ENCODE results near the gene ANKS1A. TPM values are rescaled to one million over a fixed set of nuclear protein-coding genes. Genes with fewer than 3 reads are reported as not detected.

The ANKS1A gene
- total RNA-seq, 1 experiment from 2014 or later: 14.4 TPM

DNA sequence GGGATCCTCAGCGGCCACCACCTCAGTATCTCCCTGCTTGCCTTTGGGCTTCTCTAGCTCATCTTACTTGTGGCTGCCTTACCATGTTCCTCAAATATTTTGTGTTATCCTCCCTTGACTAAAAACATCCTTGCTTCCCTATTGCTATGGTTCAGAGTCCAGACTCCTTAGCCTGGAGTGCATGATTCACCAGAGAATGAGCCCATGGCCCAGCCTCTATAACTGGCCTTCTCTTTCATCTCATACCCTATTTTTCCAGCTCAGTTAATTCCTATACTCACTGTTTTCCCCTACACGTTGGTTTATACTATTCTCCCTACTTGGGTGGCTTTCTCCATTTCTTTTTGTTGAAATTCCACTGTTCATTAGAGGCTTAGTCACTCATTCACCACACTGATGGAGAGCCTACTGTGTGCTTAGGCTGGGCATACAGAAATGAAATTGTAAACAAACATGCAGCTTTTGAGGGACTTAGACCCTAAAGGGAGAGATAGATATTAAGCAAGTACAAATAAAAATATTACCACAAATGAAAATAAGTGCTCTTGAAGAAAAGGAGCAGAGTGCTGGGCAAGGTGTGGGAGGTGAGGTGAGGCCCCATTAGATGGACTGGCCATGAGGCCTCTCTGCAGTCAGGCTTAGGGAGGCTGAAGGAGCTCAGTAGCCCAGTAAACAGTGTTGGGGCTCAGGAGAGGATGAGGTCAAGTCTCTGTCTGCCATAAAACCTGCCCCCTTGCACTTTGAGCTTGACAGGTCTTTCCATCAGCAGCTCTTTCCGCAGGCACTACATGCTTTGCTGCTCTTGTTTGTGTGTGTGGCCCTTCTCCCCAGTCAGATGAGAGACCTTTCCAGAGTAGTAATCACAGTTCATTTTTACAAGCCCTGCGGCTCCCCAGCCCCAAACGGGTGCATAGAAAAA lies 142.8 kb downstream of the ANKS1A start:
- H3K36me3 ChIP-seq (ENCODE audit: control insufficient read depth, insufficient read depth, low read length): no peaks in the 10 kb centered on the region
- H3K9me3 ChIP-seq (ENCODE audit: control insufficient read depth, insufficient read depth, low read depth, low read length): no peaks in the 10 kb centered on the region
- intact Hi-C loops (cut with micrococcal nuclease; ENCODE audit: unreplicated experiment): no loop called here
- no TSS peak for BruUV-seq (replicated peaks)
- H3K4me1 ChIP-seq (ENCODE audit: control insufficient read depth, insufficient read depth, low read length): no peaks in the 10 kb centered on the region
- H3K27ac ChIP-seq (ENCODE audit: low read length): no peak overlapping the region
- in situ Hi-C loops (cut with HindIII; ENCODE audit: low pct_unique_long_range_greater_than_20kb, low sequenced_read_pairs): no loop called here
- TF ChIP-seq, protein P1, sequence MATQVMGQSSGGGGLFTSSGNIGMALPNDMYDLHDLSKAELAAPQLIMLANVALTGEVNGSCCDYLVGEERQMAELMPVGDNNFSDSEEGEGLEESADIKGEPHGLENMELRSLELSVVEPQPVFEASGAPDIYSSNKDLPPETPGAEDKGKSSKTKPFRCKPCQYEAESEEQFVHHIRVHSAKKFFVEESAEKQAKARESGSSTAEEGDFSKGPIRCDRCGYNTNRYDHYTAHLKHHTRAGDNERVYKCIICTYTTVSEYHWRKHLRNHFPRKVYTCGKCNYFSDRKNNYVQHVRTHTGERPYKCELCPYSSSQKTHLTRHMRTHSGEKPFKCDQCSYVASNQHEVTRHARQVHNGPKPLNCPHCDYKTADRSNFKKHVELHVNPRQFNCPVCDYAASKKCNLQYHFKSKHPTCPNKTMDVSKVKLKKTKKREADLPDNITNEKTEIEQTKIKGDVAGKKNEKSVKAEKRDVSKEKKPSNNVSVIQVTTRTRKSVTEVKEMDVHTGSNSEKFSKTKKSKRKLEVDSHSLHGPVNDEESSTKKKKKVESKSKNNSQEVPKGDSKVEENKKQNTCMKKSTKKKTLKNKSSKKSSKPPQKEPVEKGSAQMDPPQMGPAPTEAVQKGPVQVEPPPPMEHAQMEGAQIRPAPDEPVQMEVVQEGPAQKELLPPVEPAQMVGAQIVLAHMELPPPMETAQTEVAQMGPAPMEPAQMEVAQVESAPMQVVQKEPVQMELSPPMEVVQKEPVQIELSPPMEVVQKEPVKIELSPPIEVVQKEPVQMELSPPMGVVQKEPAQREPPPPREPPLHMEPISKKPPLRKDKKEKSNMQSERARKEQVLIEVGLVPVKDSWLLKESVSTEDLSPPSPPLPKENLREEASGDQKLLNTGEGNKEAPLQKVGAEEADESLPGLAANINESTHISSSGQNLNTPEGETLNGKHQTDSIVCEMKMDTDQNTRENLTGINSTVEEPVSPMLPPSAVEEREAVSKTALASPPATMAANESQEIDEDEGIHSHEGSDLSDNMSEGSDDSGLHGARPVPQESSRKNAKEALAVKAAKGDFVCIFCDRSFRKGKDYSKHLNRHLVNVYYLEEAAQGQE (IDR thresholded peaks at IDR 0.05; ENCODE audit: insufficient read depth in 1 of 2, low read depth in 2 of 2, low read length in 1 of 2): no peak
- no peak for TF ChIP-seq SIN3A (IDR thresholded peaks at IDR 0.05; ENCODE audit: borderline replicate concordance, insufficient read depth, low read depth, low read length)
- TF ChIP-seq POLR2AphosphoS5 (IDR thresholded peaks at IDR 0.05; ENCODE audit: low read depth, low read length): no peak
- TF ChIP-seq, protein P2, sequence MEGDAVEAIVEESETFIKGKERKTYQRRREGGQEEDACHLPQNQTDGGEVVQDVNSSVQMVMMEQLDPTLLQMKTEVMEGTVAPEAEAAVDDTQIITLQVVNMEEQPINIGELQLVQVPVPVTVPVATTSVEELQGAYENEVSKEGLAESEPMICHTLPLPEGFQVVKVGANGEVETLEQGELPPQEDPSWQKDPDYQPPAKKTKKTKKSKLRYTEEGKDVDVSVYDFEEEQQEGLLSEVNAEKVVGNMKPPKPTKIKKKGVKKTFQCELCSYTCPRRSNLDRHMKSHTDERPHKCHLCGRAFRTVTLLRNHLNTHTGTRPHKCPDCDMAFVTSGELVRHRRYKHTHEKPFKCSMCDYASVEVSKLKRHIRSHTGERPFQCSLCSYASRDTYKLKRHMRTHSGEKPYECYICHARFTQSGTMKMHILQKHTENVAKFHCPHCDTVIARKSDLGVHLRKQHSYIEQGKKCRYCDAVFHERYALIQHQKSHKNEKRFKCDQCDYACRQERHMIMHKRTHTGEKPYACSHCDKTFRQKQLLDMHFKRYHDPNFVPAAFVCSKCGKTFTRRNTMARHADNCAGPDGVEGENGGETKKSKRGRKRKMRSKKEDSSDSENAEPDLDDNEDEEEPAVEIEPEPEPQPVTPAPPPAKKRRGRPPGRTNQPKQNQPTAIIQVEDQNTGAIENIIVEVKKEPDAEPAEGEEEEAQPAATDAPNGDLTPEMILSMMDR (IDR thresholded peaks at IDR 0.05): no peak
- TF ChIP-seq TCF7L2 (IDR thresholded peaks at IDR 0.05; ENCODE audit: low read depth, low read length): no peak
- ChIA-PET CTCF (no interaction called here), POLR2A (no interaction called here)
- H3K4me3 ChIP-seq (ENCODE audit: low read depth in 2 of 2, low read length in 2 of 2): no peak overlapping the region
- H3K27me3 ChIP-seq (ENCODE audit: control insufficient read depth, insufficient read depth, low read length): no peaks in the 10 kb centered on the region
- DNase-seq (ENCODE audit: low read depth, low spot score): no peak
- ATAC-seq: no peak

DNA sequence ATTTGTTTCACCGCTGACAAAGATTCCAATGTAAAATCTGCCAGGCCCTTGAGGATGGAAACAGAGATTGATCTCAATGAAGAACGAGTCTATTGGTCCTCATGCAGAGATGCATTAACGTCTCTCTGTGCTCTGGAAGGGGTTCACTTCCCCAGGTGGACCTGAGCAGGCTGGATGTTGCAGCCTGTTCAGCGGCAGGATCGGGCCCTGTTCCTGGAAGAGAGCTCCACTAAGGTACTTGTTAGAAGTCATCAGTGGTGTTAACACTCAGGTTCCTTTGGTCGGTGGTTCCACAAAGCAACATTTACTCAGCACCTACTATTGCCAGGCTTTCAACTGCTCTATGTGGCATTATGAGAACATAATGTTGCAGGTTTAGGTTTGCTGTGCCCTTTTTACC lies 144.6 kb downstream of the ANKS1A start:
- ATAC-seq (no peak), DNase-seq (ENCODE audit: low read depth, low spot score) (no peak)
- no TSS peak for BruUV-seq (replicated peaks)
- H3K27me3 ChIP-seq (ENCODE audit: control insufficient read depth, insufficient read depth, low read length): no peaks in the 10 kb centered on the region
- no peaks in the 10 kb centered on the region for H3K4me1 ChIP-seq (ENCODE audit: control insufficient read depth, insufficient read depth, low read length)
- no peaks in the 10 kb centered on the region for H3K9me3 ChIP-seq (ENCODE audit: control insufficient read depth, insufficient read depth, low read depth, low read length)
- H3K4me3 ChIP-seq (ENCODE audit: low read depth in 2 of 2, low read length in 2 of 2): no peak overlapping the region
- intact Hi-C loops (cut with micrococcal nuclease; ENCODE audit: unreplicated experiment): no loop called here
- TF ChIP-seq, protein P1 (IDR thresholded peaks at IDR 0.05; ENCODE audit: insufficient read depth in 1 of 2, low read depth in 2 of 2, low read length in 1 of 2): no peak
- TF ChIP-seq POLR2AphosphoS5 (IDR thresholded peaks at IDR 0.05; ENCODE audit: low read depth, low read length) (no peak), SIN3A (IDR thresholded peaks at IDR 0.05; ENCODE audit: borderline replicate concordance, insufficient read depth, low read depth, low read length) (no peak), TCF7L2 (IDR thresholded peaks at IDR 0.05; ENCODE audit: low read depth, low read length) (no peak)
- TF ChIP-seq, protein P2 (IDR thresholded peaks at IDR 0.05): no peak
- CTCF ChIA-PET: interaction anchor here (0.6 kb wide), 1 partner anchor 1322 kb away, joined by 4 read pairs; no protein-coding TSS in a partner anchor
- no peak overlapping the region for H3K27ac ChIP-seq (ENCODE audit: low read length)
- in situ Hi-C loops (cut with HindIII; ENCODE audit: low pct_unique_long_range_greater_than_20kb, low sequenced_read_pairs): no loop called here
- no peaks in the 10 kb centered on the region for H3K36me3 ChIP-seq (ENCODE audit: control insufficient read depth, insufficient read depth, low read length)
- POLR2A ChIA-PET: no interaction called here
